ENCODE measurements around the gene FAM222A. TPM values are rescaled to one million over a fixed set of nuclear protein-coding genes. Genes with fewer than 3 reads are reported as not detected.

Gene FAM222A
- total RNA-seq, 1 experiment from 2014 or later: 2.8 TPM

GRCh38 chr12:109714913-109715244, 1.3 kb downstream of the FAM222A start:
- H3T11ph ChIP-seq (ENCODE audit: low read length): no peak overlapping the region
- no peaks in the 10 kb centered on the region; a peak in 1 of 5 replicates for H3K9me3 Mint-ChIP-seq
- TF ChIP-seq CTCF (conservative IDR thresholded peaks at IDR 0.05): no peak
- no peak overlapping the region for H2BK120ac ChIP-seq (ENCODE audit: low read depth, low read length, poor library complexity, severe bottlenecking)
- H3K9me3 ChIP-seq (ENCODE audit: control insufficient read depth, low read depth, low read length): no peaks in the 10 kb centered on the region
- H3K56ac ChIP-seq (ENCODE audit: insufficient read length, low read depth, low read length): no peak overlapping the region
- no peak overlapping the region for H2AFZ ChIP-seq (ENCODE audit: low read length)
- peaks cover 2% of the 10 kb centered on the region; the same call in 1 of the 2 replicates for H3K27me3 ChIP-seq (ENCODE audit: insufficient read depth, low read length)
- no peak overlapping the region for H4K5ac ChIP-seq (ENCODE audit: insufficient read length, low read depth, low read length)
- H2BK15ac ChIP-seq (ENCODE audit: low read depth, low read length): no peak overlapping the region
- H3K4ac ChIP-seq (ENCODE audit: low read depth, low read length): no peak overlapping the region
- H3K79me1 ChIP-seq (ENCODE audit: insufficient read depth, low read depth, low read length, poor library complexity, severe bottlenecking): no peaks in the 10 kb centered on the region
- H3K14ac ChIP-seq (ENCODE audit: insufficient read depth, low read length): peak overlapping the region; percentile 24; the same call in 1 of the 2 replicates
- no peak for DNase-seq
- H3K9ac ChIP-seq (ENCODE audit: extremely low read depth, insufficient read length, low read length): no peak overlapping the region
- H3K4me1 Mint-ChIP-seq: peaks cover 23 to 52% of the 10 kb centered on the region in 2 experiments
- H2BK20ac ChIP-seq (ENCODE audit: low read depth, low read length, poor library complexity, severe bottlenecking): no peak overlapping the region
- peaks cover 4% of the 10 kb centered on the region for H3K23me2 ChIP-seq (ENCODE audit: insufficient read length, low read depth, low read length, poor library complexity, severe bottlenecking)
- no peak overlapping the region for H4K8ac ChIP-seq (replicated peaks; ENCODE audit: insufficient read length, low read depth, low read length)
- no peak overlapping the region for H2BK5ac ChIP-seq (ENCODE audit: insufficient read length, low read length)
- no peak overlapping the region for H2AK5ac ChIP-seq (ENCODE audit: insufficient read length, low read length)
- H3K4me1 ChIP-seq (ENCODE audit: insufficient read depth, low read length): no peaks in the 10 kb centered on the region
- no peak overlapping the region for H2BK12ac ChIP-seq (ENCODE audit: insufficient read length, low read depth, low read length)
- H3K79me2 ChIP-seq (ENCODE audit: insufficient read depth, low read length): no peaks in the 10 kb centered on the region
- peaks cover 57% of the 10 kb centered on the region for H3K27me3 Mint-ChIP-seq (ENCODE audit: low read depth)
- H3K27ac ChIP-seq (ENCODE audit: insufficient read length, low read depth, low read length): no peak overlapping the region
- H3K4me2 ChIP-seq (ENCODE audit: insufficient read depth, insufficient read length, low read length): peak overlapping the region; percentile 19
- H4K91ac ChIP-seq (ENCODE audit: insufficient read length, low read depth, low read length): no peak overlapping the region
- H3K18ac ChIP-seq (ENCODE audit: insufficient read length, low read depth, low read length): no peak overlapping the region
- no peak overlapping the region for H3K27ac Mint-ChIP-seq
- H4K20me1 ChIP-seq (ENCODE audit: control insufficient read depth, insufficient read depth, insufficient read length): no peaks in the 10 kb centered on the region
- no peaks in the 10 kb centered on the region for H3K36me3 Mint-ChIP-seq (ENCODE audit: insufficient read depth in 1 of 3, low read depth in 3 of 3)
- peak overlapping the region; percentile 49 to 73 for H3K4me3 Mint-ChIP-seq
- H3K23ac ChIP-seq (ENCODE audit: insufficient read length, low read depth, low read length): no peak overlapping the region
- WGBS (ENCODE audit: extremely low coverage, insufficient read length, low lambda C conversion rate): no CpG with 5 or more reads among the region's 13 CpGs

All from H9 (cell line).